Measurements from ENCODE around the gene ROR1. TPM values are rescaled to one million over a fixed set of nuclear protein-coding genes. Genes with fewer than 3 reads are reported as not detected.
A peak's percentile ranks its signal among the peaks of the same experiment; 100 is the strongest.

Gene ROR1
- total and polyA plus RNA-seq, 2 of the 4 experiments (the other 2 are of a cell fraction): 4.4 to 10.0 TPM

DNA sequence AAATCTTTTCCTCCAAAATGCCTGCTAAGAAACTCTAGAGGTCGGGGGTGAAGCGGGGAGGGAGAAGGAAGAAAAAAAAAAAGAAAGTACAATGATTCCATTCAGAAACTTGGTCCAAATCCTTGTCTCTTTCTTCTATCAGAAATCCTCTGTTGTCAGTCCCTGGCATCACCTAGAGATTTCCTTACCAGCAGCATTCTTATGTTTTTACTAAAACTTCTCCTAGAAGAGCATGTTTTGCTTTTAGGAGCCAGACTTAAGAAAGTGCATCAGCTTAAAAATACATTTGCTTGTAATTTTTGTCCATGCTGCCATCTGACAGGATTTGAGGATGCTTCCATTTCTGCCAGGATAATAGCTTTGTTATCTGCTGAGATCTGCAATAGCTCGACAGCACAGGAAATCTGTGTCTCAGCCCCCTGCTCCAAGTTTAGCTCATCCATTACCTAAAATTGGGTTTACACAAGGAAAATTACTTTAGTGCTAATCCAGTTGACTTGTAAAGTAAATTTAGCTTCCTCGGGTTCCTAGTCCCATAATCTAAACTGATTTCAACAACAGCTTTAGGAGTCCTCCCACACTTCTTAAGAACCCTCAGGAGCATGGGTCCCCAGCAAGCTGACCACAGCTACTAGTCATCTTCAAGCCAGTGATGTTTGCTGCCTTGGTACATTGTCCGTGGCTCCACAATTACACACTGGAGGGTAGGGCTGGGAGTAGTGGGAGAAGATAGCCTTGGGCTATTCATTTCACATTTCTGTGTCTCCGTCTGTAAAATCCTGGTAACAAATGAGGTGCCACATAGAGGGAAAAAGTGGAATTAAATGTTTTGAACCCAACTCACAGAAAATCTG is 337.3 kb downstream of the ROR1 start:
- H2AK9ac ChIP-seq (replicated peaks; ENCODE audit: low read depth, low read length, poor library complexity): no peak overlapping the region
- H4K5ac ChIP-seq (ENCODE audit: low read depth, low read length): no peak overlapping the region
- H3K79me1 ChIP-seq (ENCODE audit: low read depth in 1 of 2, low read length in 2 of 2): no peaks in the 10 kb centered on the region
- no peak overlapping the region for H3K14ac ChIP-seq (replicated peaks; ENCODE audit: low read depth, low read length)
- H3K4me3 ChIP-seq (ENCODE audit: insufficient read depth, low read depth, low read length): no peak overlapping the region
- TF ChIP-seq RCOR1 (IDR thresholded peaks at IDR 0.05; ENCODE audit: insufficient replicate concordance, low read length): no peak
- no peak for TF ChIP-seq RFX5 (IDR thresholded peaks at IDR 0.05; ENCODE audit: low read depth, low read length)
- no peak for TF ChIP-seq BHLHE40 (IDR thresholded peaks at IDR 0.05; ENCODE audit: low read depth, low read length)
- no peak for TF ChIP-seq POLR2A (IDR thresholded peaks at IDR 0.05; ENCODE audit: low read depth, low read length)
- TF ChIP-seq SMC3 (IDR thresholded peaks at IDR 0.05; ENCODE audit: low read depth, low read length): no peak
- TF ChIP-seq RAD21 (IDR thresholded peaks at IDR 0.05; ENCODE audit: low read length): no peak
- TF ChIP-seq MAZ (IDR thresholded peaks at IDR 0.05; ENCODE audit: borderline replicate concordance, low read depth, low read length): no peak
- TF ChIP-seq ELK1 (IDR thresholded peaks at IDR 0.05; ENCODE audit: borderline replicate concordance, low read depth, low read length): no peak
- no peak for TF ChIP-seq CHD1 (IDR thresholded peaks at IDR 0.05; ENCODE audit: low read depth, low read length)
- TF ChIP-seq NFE2L2 (IDR thresholded peaks at IDR 0.05; ENCODE audit: low read depth, low read length): no peak
- TF ChIP-seq CTCF (conservative IDR thresholded peaks at IDR 0.05; ENCODE audit: low read depth, low read length): no peak
- peak; percentile 31 for DNase-seq
- no peak overlapping the region for H3K27ac ChIP-seq (ENCODE audit: insufficient read depth, low read length)
- no peak overlapping the region for H2BK15ac ChIP-seq (ENCODE audit: low read depth, low read length)
- in situ Hi-C loops (cut with MboI; ENCODE audit: low sequenced_read_pairs) (no loop called here), dilution Hi-C loops (cut with HindIII; ENCODE audit: low sequenced_read_pairs, unreplicated experiment) (no loop called here), intact Hi-C loops (cut with micrococcal nuclease) (no loop called here)
- no peak overlapping the region for H4K91ac ChIP-seq (ENCODE audit: insufficient read depth, low read depth, low read length)
- H2BK5ac ChIP-seq (ENCODE audit: low read depth, low read length, poor library complexity, severe bottlenecking): no peak overlapping the region
- H3K9me3 ChIP-seq (ENCODE audit: control insufficient read depth, insufficient read depth, low read length): no peaks in the 10 kb centered on the region
- ChIA-PET CTCF (interaction anchor here (0.9 to 1.0 kb wide), 2 partner anchors 10 to 26 kb away, joined by 4 read pairs; no protein-coding TSS in a partner anchor), POLR2A (ENCODE audit: unreplicated experiment) (no interaction called here)
- no peaks in the 10 kb centered on the region for H3K27me3 ChIP-seq (ENCODE audit: control insufficient read depth, insufficient read depth, low read length)
- no peak overlapping the region for H2AFZ ChIP-seq (replicated peaks; ENCODE audit: low read length, poor library complexity)
- H3K36me3 ChIP-seq (ENCODE audit: control insufficient read depth, insufficient read depth, low read length): no peaks in the 10 kb centered on the region
- BruUV-seq (replicated peaks): no TSS peak
- WGBS, 2 experiments (ENCODE audit: extremely low coverage in 2 of 2, insufficient read length in 1 of 2): no CpG with 5 or more reads among the region's 6 CpGs
- H3K9ac ChIP-seq (ENCODE audit: low read depth, low read length): no peak overlapping the region
- no peak overlapping the region for H3K18ac ChIP-seq (ENCODE audit: low read depth, low read length)
- no peaks in the 10 kb centered on the region for H4K20me1 ChIP-seq (ENCODE audit: insufficient read depth, low read length)
- no peak overlapping the region for H2AK5ac ChIP-seq (ENCODE audit: low read depth, low read length)
- ATAC-seq (ENCODE audit: low read depth): peak; percentile 38; the same call in 1 of the 2 replicates
- no peaks in the 10 kb centered on the region; the same call in 1 of the 2 replicates for H3K9me1 ChIP-seq (ENCODE audit: insufficient read depth, low read length)
- H3K4ac ChIP-seq (ENCODE audit: low read depth, low read length): no peak overlapping the region
- H3K4me2 ChIP-seq (ENCODE audit: low read depth, low read length): no peak overlapping the region
- H3K4me1 ChIP-seq (ENCODE audit: control insufficient read depth, insufficient read depth, low read length): peaks cover 4% of the 10 kb centered on the region; the same call in 1 of the 2 replicates
- H2BK120ac ChIP-seq (ENCODE audit: low read depth, low read length): no peak overlapping the region
- H4K8ac ChIP-seq (ENCODE audit: low read depth in 2 of 2, low read length in 2 of 2): no peak overlapping the region
- H2BK20ac ChIP-seq (ENCODE audit: low read depth, low read length): no peak overlapping the region
- H3K56ac ChIP-seq (ENCODE audit: extremely low read depth, insufficient read depth, low read length): no peak overlapping the region
- H3K23ac ChIP-seq (ENCODE audit: low read depth, low read length): no peak overlapping the region
